ENCODE measurements around the gene FFAR3. TPM values are rescaled to one million over a fixed set of nuclear protein-coding genes. Genes with fewer than 3 reads are reported as not detected.

FFAR3 gene
- total and polyA plus RNA-seq, 9 of the 15 experiments (the other 6 are each of a cell fraction or from before 2014, with no cell fraction given): not detected

DNA sequence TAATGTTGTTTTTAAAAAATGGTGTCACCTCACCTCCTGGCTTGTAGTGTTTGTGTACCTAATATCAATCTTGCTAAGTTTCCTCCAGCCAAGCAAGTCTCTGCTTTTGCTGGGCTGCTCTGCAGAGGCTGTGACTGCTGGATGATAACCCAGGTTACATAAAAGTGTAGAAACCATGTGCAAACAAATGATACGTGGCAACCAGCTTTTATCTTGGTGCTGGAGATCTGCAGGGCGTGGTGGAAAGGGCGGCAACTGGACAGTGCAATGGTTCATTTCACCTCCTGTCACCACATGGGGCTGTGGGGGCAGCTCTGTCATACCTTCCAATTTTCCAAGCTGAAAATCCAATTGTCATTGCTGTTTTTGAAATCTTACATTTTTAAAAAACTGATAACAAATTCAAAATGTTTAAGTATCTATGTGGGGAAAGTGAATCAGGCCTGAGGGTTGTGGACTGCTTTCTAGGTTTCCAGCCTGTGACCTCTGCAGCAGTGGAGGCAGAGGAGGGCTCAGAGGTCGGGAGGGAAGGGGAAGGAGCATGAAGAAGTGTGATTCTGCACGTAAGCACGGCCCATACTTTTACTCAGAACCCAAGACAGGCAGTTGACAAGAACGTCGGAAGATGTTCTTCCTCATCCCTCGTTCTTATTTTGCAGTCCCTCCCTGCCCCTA lies 22.3 kb downstream of the FFAR3 start (continued):
- peak; percentile 81 for TF ChIP-seq CXXC5 (CRISPR knock-in tag; IDR thresholded peaks at IDR 0.05)
- TF ChIP-seq YBX1 (IDR thresholded peaks at IDR 0.05): no peak
- TF ChIP-seq SMARCA4 (IDR thresholded peaks at IDR 0.05): peak; percentile 96
- peak; percentile 97 for TF ChIP-seq CBFA2T2 (conservative IDR thresholded peaks at IDR 0.05)
- TF ChIP-seq FOXJ3 (CRISPR knock-in tag; IDR thresholded peaks at IDR 0.05): no peak
- peak; percentile 39; the same call in 1 of the 2 replicates for TF ChIP-seq CEBPG (CRISPR knock-in tag; IDR thresholded peaks at IDR 0.05)
- TF ChIP-seq CEBPG (tag; conservative IDR thresholded peaks at IDR 0.05 in 1 of 2, IDR thresholded peaks at IDR 0.05 in 1 of 2): 0 out of 4 replicates have a peak, but pooled peaks have one; percentile 30 to 48
- TF ChIP-seq, protein P1, sequence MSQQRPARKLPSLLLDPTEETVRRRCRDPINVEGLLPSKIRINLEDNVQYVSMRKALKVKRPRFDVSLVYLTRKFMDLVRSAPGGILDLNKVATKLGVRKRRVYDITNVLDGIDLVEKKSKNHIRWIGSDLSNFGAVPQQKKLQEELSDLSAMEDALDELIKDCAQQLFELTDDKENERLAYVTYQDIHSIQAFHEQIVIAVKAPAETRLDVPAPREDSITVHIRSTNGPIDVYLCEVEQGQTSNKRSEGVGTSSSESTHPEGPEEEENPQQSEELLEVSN (IDR thresholded peaks at IDR 0.05; ENCODE audit: borderline replicate concordance in 1 of 2, extremely low read depth in 1 of 2, insufficient read depth in 1 of 2, insufficient read length in 1 of 2, low read depth in 1 of 2, low read length in 1 of 2, poor library complexity in 1 of 2, severe bottlenecking in 1 of 2): peak; percentile 95 to 97
- TF ChIP-seq POLR2AphosphoS5 (IDR thresholded peaks at IDR 0.05; ENCODE audit: control insufficient read depth, insufficient read depth, low read depth, low read length): peak; percentile 90
- no peak for TF ChIP-seq CAMTA2 (CRISPR knock-in tag; conservative IDR thresholded peaks at IDR 0.05)
- 0 out of 2 replicates have a peak, but pooled peaks have one; percentile 30 for TF ChIP-seq E2F3 (CRISPR knock-in tag; IDR thresholded peaks at IDR 0.05)
- TF ChIP-seq, protein P2, sequence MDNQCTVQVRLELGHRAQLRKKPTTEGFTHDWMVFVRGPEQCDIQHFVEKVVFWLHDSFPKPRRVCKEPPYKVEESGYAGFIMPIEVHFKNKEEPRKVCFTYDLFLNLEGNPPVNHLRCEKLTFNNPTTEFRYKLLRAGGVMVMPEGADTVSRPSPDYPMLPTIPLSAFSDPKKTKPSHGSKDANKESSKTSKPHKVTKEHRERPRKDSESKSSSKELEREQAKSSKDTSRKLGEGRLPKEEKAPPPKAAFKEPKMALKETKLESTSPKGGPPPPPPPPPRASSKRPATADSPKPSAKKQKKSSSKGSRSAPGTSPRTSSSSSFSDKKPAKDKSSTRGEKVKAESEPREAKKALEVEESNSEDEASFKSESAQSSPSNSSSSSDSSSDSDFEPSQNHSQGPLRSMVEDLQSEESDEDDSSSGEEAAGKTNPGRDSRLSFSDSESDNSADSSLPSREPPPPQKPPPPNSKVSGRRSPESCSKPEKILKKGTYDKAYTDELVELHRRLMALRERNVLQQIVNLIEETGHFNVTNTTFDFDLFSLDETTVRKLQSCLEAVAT (IDR thresholded peaks at IDR 0.05): peak in 1 of 2 experiments; percentile 13; a peak in 1 of 4 replicates
- TF ChIP-seq RCOR1 (IDR thresholded peaks at IDR 0.05; ENCODE audit: borderline replicate concordance in 1 of 2, low read depth in 2 of 2, low read length in 2 of 2): peak; percentile 85 to 96; a peak in 3 of 4 replicates
- TF ChIP-seq, protein P3, sequence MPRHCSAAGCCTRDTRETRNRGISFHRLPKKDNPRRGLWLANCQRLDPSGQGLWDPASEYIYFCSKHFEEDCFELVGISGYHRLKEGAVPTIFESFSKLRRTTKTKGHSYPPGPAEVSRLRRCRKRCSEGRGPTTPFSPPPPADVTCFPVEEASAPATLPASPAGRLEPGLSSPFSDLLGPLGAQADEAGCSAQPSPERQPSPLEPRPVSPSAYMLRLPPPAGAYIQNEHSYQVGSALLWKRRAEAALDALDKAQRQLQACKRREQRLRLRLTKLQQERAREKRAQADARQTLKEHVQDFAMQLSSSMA (CRISPR knock-in tag; IDR thresholded peaks at IDR 0.05): no peak
- TF ChIP-seq MBD2 (IDR thresholded peaks at IDR 0.05; ENCODE audit: borderline replicate concordance, low read depth): peak; percentile 61; the same call in 1 of the 2 replicates
- TF ChIP-seq FOSL1 (tag; conservative IDR thresholded peaks at IDR 0.05): peak; percentile 73
- TF ChIP-seq SOX6 (IDR thresholded peaks at IDR 0.05): peak; percentile 99
- TF ChIP-seq FOXA3 (CRISPR knock-in tag; conservative IDR thresholded peaks at IDR 0.05 in 1 of 2, IDR thresholded peaks at IDR 0.05 in 1 of 2): peak; percentile 43 to 80; a peak in 2 of 4 replicates
- TF ChIP-seq MAFK (IDR thresholded peaks at IDR 0.05; ENCODE audit: low read length): 0 out of 2 replicates have a peak, but pooled peaks have one; percentile 13
- TF ChIP-seq ZNF282 (CRISPR knock-in tag; IDR thresholded peaks at IDR 0.05): no peak
- peak; percentile 38; the same call in 1 of the 2 replicates for TF ChIP-seq ZNF76 (CRISPR knock-in tag; IDR thresholded peaks at IDR 0.05; ENCODE audit: borderline replicate concordance)
- peak; percentile 96 for TF ChIP-seq TEAD4 (IDR thresholded peaks at IDR 0.05; ENCODE audit: low read length)
- no peak for TF ChIP-seq TEAD4 (CRISPR knock-in tag; IDR thresholded peaks at IDR 0.05; ENCODE audit: borderline replicate concordance)
- TF ChIP-seq BRF1 (IDR thresholded peaks at IDR 0.05; ENCODE audit: borderline replicate concordance, extremely low read depth, insufficient read length): no peak
- TF ChIP-seq RBM22 (IDR thresholded peaks at IDR 0.05; ENCODE audit: low read depth, low read length, poor library complexity, severe bottlenecking): no peak
- no peak for TF ChIP-seq SAFB (IDR thresholded peaks at IDR 0.05; ENCODE audit: borderline replicate concordance, low read depth, low read length)
- TF ChIP-seq ZC3H11A (IDR thresholded peaks at IDR 0.05; ENCODE audit: low read depth, low read length): no peak
